ENCODE results near the gene MYL9. TPM values are rescaled to one million over a fixed set of nuclear protein-coding genes. Genes with fewer than 3 reads are reported as not detected.
A peak's percentile ranks its signal among the peaks of the same experiment; 100 is the strongest.

MYL9 gene
- 0.26 TPM in 1 of 2 replicates, not detected in the other for total RNA-seq

DNA sequence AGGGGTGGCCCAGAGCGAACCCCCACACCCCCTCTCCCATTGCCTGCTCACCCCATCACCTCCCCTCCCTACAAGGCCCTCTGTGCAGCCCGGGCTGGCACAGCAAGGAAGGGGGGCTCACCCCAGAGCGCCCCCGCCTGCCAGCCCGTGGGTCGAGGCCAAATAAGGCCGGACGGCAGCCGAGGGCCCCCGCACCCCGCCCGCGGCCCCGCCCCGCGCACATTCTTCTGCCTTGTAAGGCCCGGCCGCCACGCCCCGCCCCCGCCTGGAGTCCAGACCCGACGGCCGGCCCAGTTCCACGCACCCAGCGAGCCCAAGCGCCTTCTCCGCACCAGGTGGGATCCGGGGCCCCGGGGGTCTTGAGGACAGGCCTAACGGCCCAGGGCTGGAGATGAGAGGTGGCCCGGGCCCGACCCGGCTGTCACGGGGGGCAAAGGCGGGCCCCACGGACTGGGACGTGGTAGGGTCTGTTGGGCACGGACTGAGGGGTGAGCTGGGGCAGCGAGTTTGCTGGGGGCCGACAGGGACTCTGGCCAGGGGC lies at the start of gene MYL9:
Gene MYL9 (plus strand): TSS at position 293 of the 541 bp plus-strand sequence. CDS start 3,366 bp downstream, outside the sequence.
- Mint-ChIP-seq H3K4me1 (ENCODE audit: low read depth) (no peaks in the 10 kb centered on the region), H3K36me3 (ENCODE audit: low read depth) (no peaks in the 10 kb centered on the region), H3K27ac (no peak within 1 kb of the TSS), H3K4me3 (no peak within 1 kb of the TSS), H3K9me3 (no peaks in the 10 kb centered on the region), H3K27me3 (ENCODE audit: insufficient read depth) (peaks cover 12% of the 10 kb centered on the region)
- intact Hi-C loops (cut with micrococcal nuclease) = no loop called here
- DNase-seq (ENCODE audit: low spot score) = no peak

DNA sequence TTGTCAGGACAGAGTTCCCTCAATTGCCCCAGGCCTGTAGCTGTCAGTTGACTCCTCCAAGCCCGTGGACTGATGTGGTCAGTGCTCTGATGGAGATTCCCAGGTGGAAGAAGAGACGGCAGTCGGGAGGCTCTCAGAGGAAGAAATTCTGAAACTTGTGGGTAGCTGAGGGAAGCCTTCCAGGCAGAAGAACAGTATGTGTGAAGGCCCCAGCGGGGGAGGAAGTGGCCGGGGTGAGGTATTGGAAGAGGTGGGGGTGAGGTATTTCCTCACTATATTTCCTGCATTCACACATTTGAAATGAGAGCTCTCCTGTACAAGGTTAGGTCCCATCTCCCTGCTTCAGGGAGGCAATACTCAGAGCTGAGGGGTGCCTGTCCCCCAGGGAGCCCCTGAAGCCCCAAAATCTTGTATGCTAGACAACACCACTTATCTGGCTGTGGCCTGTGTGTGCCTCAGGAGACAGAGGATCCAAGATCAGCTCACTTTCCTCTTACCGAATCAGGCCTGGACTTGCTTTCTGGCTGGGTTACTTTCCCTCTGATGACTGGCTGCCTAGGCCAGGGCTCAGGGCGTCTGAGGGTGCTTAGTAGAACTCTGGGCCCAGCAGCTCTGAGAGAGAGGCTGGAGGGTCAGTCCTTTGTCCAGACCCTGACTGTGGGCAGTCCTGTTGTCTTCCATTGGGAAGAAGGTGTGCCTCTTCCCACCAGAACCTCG lies 49.3 kb upstream of the MYL9 start:
- peaks cover 6% of the 10 kb centered on the region for H3K36me3 Mint-ChIP-seq (ENCODE audit: low read depth)
- intact Hi-C loops (cut with micrococcal nuclease) = loop anchor here (1.0 kb wide), 2 partner anchors 27 to 31 kb away; no protein-coding TSS in a partner anchor
- peak overlapping the region; percentile 76 for H3K27ac Mint-ChIP-seq
- no peaks in the 10 kb centered on the region for H3K9me3 Mint-ChIP-seq
- DNase-seq (ENCODE audit: low spot score) = peak; percentile 57
- H3K4me1 Mint-ChIP-seq (ENCODE audit: low read depth) = peaks cover 30% of the 10 kb centered on the region
- no peaks in the 10 kb centered on the region for H3K27me3 Mint-ChIP-seq (ENCODE audit: insufficient read depth)
- H3K4me3 Mint-ChIP-seq = peak overlapping the region; percentile 27

DNA sequence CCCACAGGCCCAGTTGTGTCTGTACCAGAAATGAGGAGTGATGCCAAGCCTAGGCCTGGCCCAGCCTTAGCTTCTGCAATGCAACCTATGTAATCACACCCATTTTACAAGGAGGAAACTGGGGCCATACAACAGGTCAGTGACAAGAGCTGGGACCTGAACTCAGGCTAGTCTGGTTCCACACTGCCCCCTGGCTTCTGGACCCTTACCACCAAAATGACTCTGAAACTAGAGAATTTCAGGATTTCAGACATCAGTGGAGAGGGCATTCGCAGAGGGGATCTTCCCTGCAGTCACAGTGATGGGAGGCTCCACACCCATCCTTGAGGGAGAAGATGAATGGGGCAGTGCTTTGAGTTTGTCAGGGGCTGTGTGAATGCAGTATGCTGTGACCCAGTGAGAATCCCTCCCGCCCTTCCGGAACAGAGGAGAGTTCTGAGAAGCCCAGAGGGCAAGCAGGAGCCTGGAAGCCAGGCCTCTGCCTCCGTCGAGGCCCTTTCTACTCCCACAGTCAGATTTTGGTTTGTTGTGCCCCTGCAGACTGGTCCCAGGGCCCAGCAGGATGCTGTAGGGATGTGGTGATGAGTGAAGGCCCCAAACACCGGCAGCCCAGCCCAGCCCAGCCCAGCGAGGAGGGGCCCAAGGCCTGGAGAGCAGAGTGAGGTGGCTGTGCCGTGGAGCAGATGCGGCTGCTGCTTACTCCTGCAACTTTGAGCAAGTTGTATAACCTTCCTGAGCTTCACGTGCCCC lies 48.1 kb upstream of the MYL9 start:
- H3K27me3 Mint-ChIP-seq (ENCODE audit: insufficient read depth) = no peaks in the 10 kb centered on the region
- no peak overlapping the region for H3K4me3 Mint-ChIP-seq
- no peak overlapping the region for H3K27ac Mint-ChIP-seq
- no peaks in the 10 kb centered on the region for H3K9me3 Mint-ChIP-seq
- intact Hi-C loops (cut with micrococcal nuclease) = no loop called here
- peaks cover 6% of the 10 kb centered on the region for H3K36me3 Mint-ChIP-seq (ENCODE audit: low read depth)
- no peak for DNase-seq (ENCODE audit: low spot score)
- H3K4me1 Mint-ChIP-seq (ENCODE audit: low read depth) = peaks cover 30% of the 10 kb centered on the region

DNA sequence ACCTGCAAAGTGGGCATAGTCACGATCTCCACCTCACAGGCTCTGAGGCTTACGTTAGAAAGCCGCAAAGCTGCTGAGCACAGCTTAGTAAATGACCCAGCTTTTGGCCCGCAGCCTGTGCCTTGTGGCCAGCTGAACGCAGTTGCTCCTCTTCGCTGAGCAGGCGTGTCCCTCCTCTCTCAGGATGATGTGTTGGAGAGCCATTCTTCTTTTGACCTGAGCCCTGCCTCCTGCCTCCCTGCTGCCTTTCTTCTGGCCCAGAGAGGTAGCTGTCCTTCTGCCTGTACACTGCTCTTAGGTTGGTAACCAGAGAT lies 47.6 kb upstream of the MYL9 start:
- peak overlapping the region; percentile 42 for H3K27ac Mint-ChIP-seq
- no peaks in the 10 kb centered on the region for H3K9me3 Mint-ChIP-seq
- intact Hi-C loops (cut with micrococcal nuclease) = no loop called here

DNA sequence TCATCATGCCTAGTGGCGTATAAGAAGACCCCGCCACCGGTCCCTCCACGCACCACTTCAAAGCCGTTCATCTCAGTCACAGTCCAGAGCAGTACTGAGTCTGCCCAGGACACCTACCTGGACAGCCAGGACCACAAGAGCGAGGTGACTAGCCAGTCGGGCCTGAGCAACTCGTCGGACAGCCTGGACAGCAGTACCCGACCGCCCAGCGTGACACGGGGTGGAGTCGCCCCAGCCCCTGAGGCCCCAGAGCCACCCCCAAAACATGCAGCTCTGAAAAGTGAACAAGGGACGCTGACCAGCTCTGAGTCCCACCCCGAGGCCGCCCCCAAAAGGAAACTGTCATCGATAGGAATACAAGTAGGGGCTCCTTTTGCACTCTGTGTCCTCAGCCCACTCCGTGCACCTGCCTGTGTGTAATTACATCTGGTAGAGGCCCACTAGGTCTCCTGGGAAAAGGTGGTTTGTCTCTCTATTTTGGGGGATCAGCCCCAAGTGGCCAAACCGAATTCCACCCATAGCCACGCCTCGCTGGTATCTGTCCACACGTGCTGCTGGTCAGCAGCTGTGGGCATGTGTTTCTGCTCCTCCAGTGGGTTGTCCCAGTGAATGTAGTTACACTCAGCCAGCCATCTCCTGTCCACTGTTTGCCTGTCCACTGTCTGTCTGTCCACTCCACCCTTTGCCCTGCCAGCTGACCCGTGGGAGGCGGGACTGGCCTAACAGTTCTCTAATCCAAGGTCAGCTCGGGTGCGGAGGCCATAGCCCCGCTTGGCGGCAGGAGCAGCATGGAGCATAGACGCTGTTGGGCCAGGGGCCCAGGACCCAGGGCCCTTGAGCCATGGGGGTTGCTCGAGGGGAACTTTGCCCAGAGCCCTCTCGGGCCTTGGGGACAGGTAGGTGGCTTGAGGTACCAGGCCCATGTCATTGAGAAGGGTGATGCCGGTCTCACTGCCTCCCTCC lies 44.3 kb upstream of the MYL9 start:
- DNase-seq (ENCODE audit: low spot score) = no peak
- no peaks in the 10 kb centered on the region for H3K9me3 Mint-ChIP-seq
- no peak overlapping the region for H3K4me3 Mint-ChIP-seq
- peaks cover 14% of the 10 kb centered on the region for H3K4me1 Mint-ChIP-seq (ENCODE audit: low read depth)
- H3K36me3 Mint-ChIP-seq (ENCODE audit: low read depth) = peaks cover 9% of the 10 kb centered on the region
- no peaks in the 10 kb centered on the region for H3K27me3 Mint-ChIP-seq (ENCODE audit: insufficient read depth)
- intact Hi-C loops (cut with micrococcal nuclease) = no loop called here
- no peak overlapping the region for H3K27ac Mint-ChIP-seq

More for the DNA sequence above, 47.6 kb upstream of the MYL9 start:
- H3K4me3 Mint-ChIP-seq = no peak overlapping the region
- H3K4me1 Mint-ChIP-seq (ENCODE audit: low read depth) = peaks cover 30% of the 10 kb centered on the region
- no peaks in the 10 kb centered on the region for H3K27me3 Mint-ChIP-seq (ENCODE audit: insufficient read depth)
- DNase-seq (ENCODE audit: low spot score) = no peak
- H3K36me3 Mint-ChIP-seq (ENCODE audit: low read depth) = peaks cover 6% of the 10 kb centered on the region

DNA sequence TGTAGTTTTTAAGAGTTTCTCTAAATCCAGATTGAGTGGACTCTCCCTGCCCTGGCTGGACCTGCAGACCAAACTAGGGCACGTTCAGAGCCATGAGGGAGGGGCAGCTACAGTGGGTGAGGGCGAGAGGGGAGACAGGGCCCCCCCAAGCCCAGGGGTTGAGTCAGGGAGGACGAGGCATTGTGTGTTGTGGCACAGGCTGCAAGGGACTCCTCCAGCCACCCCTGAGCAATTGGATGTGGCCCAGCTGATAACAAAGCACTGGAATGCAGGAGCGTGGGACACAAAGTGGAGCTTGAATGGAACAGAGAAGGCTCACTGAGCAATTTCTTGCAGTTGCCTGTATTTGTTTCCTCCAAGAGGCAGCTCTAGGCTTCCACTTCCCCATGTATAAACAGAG lies 43.5 kb upstream of the MYL9 start:
- no peak for DNase-seq (ENCODE audit: low spot score)
- H3K27ac Mint-ChIP-seq = no peak overlapping the region
- no peaks in the 10 kb centered on the region for H3K9me3 Mint-ChIP-seq
- intact Hi-C loops (cut with micrococcal nuclease) = no loop called here
- peaks cover 9% of the 10 kb centered on the region for H3K36me3 Mint-ChIP-seq (ENCODE audit: low read depth)
- no peak overlapping the region for H3K4me3 Mint-ChIP-seq
- no peaks in the 10 kb centered on the region for H3K27me3 Mint-ChIP-seq (ENCODE audit: insufficient read depth)
- peaks cover 6% of the 10 kb centered on the region for H3K4me1 Mint-ChIP-seq (ENCODE audit: low read depth)

DNA sequence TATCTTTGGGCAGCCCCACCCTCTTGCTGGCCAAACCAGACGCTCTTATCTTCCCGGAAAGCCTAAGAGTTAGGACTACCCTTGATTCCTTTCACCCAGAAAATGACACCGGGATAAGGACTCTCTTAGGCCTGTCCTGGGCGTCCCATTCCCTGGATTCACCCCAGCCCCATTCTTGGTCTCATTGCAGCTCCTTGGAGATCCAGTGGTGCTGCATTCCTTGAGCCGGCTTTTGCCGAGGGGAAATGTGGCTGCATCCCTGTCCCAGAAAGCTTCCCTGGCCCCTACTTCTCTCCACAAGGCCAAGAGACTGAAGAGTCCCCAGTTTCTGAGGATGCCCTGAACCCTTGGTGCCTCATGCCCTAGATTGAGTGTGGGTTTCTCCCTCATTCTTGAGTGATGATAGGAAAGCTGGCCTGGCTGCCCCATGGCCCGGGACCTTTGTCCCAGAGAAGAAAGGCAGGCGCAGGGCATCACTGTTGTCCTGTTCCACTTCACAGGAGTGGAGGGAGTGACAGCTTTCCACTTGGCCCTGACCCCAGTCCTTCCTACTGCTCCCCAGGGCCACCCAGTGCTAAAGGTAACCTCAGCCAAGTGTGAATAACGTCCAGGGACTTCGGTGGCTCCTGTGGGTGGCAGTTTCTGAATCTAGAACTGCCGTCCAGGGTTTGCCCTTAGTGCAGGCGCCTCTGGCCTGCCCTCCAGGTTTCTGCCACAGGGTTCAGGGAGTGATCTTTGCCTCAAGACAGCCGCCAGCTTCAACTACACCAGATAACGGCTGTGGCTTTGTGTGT lies 42.7 kb upstream of the MYL9 start:
- H3K9me3 Mint-ChIP-seq = no peaks in the 10 kb centered on the region
- intact Hi-C loops (cut with micrococcal nuclease) = no loop called here
- no peak overlapping the region for H3K4me3 Mint-ChIP-seq
- no peak for DNase-seq (ENCODE audit: low spot score)
- H3K27me3 Mint-ChIP-seq (ENCODE audit: insufficient read depth) = no peaks in the 10 kb centered on the region
- no peaks in the 10 kb centered on the region for H3K4me1 Mint-ChIP-seq (ENCODE audit: low read depth)
- peak overlapping the region; percentile 19 for H3K27ac Mint-ChIP-seq
- H3K36me3 Mint-ChIP-seq (ENCODE audit: low read depth) = peaks cover 13% of the 10 kb centered on the region

DNA sequence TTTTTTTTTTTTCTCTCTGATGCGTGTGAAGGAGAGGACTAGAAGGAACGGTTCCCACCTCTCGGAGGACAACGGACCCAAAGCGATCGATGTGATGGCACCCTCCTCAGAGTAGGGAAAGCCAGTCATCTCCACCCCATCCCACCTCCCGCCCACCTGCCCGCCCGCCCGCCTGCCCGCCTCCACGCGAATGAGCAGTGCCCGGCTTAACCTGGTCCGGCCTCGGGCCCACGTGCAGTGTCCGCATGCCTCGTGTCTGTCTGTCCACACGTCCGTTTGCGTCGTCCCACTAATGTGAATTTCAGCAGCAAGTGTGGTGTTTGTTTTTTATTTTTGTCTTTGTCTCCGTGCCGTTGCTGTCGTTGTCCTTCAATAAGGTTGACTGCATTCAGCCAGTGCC lies 42.1 kb upstream of the MYL9 start:
- Mint-ChIP-seq H3K4me1 (ENCODE audit: low read depth) (no peaks in the 10 kb centered on the region), H3K36me3 (ENCODE audit: low read depth) (peaks cover 14% of the 10 kb centered on the region), H3K27me3 (ENCODE audit: insufficient read depth) (no peaks in the 10 kb centered on the region), H3K27ac (no peak overlapping the region), H3K9me3 (no peaks in the 10 kb centered on the region), H3K4me3 (no peak overlapping the region)
- intact Hi-C loops (cut with micrococcal nuclease) = no loop called here
- no peak for DNase-seq (ENCODE audit: low spot score)

DNA sequence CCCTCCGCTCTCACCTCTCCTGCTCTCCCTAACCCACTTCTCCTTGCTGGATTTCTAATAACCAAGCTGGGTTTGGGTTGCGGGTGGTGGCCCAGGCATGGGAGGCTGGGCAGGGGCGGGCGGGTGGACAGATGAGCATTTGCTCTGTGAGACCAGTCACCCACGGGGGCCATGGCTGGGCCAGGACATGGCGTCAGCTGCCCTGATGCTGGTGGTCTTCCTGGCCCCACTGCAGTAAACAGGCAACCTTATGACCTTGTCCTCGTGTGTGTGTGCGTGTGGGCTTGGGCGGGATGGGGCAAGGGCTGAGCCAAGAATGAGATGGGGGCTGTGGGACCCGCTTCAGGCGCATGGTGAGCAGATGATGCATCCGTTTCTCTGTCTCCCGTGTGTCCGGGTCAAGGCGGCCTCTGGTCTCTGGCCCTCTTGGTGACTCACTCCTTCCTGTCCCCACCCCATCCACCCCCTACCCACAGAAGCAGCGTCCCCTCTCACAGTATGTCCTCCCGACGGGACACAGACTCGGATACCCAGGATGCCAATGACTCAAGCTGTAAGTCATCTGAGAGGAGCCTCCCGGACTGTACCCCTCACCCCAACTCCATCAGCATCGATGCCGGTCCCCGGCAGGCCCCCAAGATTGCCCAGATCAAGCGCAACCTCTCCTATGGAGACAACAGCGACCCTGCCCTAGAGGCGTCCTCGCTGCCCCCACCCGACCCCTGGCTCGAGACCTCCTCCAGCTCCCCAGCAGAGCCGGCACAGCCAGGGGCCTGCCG lies 41.4 kb upstream of the MYL9 start:
- intact Hi-C loops (cut with micrococcal nuclease) = no loop called here

DNA sequence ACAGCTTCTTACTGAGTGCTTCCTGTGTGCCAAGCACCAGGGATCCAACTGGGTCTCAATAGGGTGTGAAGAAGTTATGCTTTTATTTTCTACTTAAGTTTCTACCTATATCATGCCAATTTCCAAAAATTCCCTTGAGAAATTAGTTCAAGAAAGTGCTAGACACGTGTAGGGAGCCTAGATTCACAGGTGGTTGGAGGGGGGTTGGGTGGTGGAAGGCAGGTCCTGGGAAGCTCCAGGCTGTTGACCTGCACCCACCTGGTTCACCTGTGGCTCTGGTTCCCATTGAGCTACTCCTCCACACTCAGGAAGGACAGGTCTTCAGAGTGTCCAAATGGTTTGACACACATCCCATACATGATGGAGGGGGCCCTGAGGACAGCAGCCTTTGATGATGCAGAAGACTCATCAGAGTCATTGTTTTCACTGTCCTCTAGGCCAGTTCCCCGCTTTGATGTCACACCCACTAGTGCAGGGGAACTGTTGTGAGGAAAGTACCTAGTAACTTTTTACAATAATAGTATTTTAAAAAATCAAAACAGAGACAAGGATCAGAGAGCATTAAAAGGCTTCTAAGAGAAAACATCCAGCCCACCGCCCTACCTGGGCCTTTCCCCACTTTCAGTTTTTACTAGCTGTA lies 39.8 kb upstream of the MYL9 start:
- peak overlapping the region; percentile 55 for H3K27ac Mint-ChIP-seq
- no peak for DNase-seq (ENCODE audit: low spot score)
- no peak overlapping the region for H3K4me3 Mint-ChIP-seq
- H3K27me3 Mint-ChIP-seq (ENCODE audit: insufficient read depth) = no peaks in the 10 kb centered on the region
- no peaks in the 10 kb centered on the region for H3K9me3 Mint-ChIP-seq
- intact Hi-C loops (cut with micrococcal nuclease) = no loop called here
- H3K4me1 Mint-ChIP-seq (ENCODE audit: low read depth) = peaks cover 11% of the 10 kb centered on the region
- H3K36me3 Mint-ChIP-seq (ENCODE audit: low read depth) = peaks cover 24% of the 10 kb centered on the region

More for the DNA sequence above, 41.4 kb upstream of the MYL9 start:
- Mint-ChIP-seq H3K36me3 (ENCODE audit: low read depth) (peaks cover 19% of the 10 kb centered on the region), H3K4me3 (no peak overlapping the region), H3K27ac (no peak overlapping the region), H3K4me1 (ENCODE audit: low read depth) (no peaks in the 10 kb centered on the region), H3K27me3 (ENCODE audit: insufficient read depth) (no peaks in the 10 kb centered on the region), H3K9me3 (no peaks in the 10 kb centered on the region)
- DNase-seq (ENCODE audit: low spot score) = no peak

DNA sequence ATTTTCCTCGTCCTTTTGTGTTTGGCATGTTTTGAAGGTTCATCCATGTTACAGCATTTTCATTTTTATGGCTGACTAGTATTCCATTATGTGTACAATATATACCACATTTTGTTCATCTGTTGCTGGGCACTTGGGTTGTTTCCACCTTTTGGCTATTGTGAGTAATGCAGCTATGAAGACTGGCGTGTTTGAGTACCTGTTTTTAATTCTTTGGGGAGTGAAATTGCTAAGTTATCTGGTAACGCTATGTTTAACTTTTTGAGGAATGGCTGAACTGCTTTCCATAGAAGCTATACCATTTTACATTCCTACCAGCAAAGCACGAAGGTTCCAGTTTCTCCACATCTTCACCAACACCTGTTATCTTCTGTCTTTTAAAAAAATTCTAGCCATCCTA lies 37.0 kb upstream of the MYL9 start:
- Mint-ChIP-seq H3K27me3 (ENCODE audit: insufficient read depth) (no peaks in the 10 kb centered on the region), H3K4me1 (ENCODE audit: low read depth) (peaks cover 11% of the 10 kb centered on the region), H3K4me3 (no peak overlapping the region), H3K27ac (no peak overlapping the region), H3K9me3 (no peaks in the 10 kb centered on the region), H3K36me3 (ENCODE audit: low read depth) (peaks cover 26% of the 10 kb centered on the region)
- intact Hi-C loops (cut with micrococcal nuclease) = no loop called here
- no peak for DNase-seq (ENCODE audit: low spot score)

All from activated T-helper 1 cell treated with anti-CD3 and anti-CD28 coated beads, Interleukin-12 subunit alpha, Interleukin-12 subunit beta, Interleukin-2, Interleukin-4 antibody, amounts not matched to agents 30 ng/mL and 10 ng/mL and 1 ng/mL, durations not matched to agents 14 hours and 24 hours and 36 hours (primary cell).